Tibial nerve (tissue), 4 donors: ENCODE data around the gene DENND1A. TPM values are rescaled to one million over a fixed set of nuclear protein-coding genes. Genes with fewer than 3 reads are reported as not detected.
"Not testable (repeated sequence)": the region's sequence is repeated elsewhere in the genome, so short reads cannot be mapped to it uniquely, and the experiment has no call there.

Source experiments
- DNase-seq, 2 donors: peaks; one replicate each; pipeline ENCODE4 v3.0.0-alpha.2; 2019; ENCODE audit warnings: low spot score in 2 of 2
- H3K27ac ChIP-seq, 4 donors: fragments of 200-600 bp; sonication (generic) in 3 of 4; one replicate each; pipeline ENCODE4 v1.5.1; 2017 to 2019; ENCODE audit warnings: mild to moderate bottlenecking in 1 of 4
- H3K27me3 ChIP-seq, 2 donors: fragments of 200-600 bp; sonication (generic) in 1 of 2; one replicate each; pipeline versions ENCODE4 v1.5.1 to v1.6.0; 2017 to 2019
- H3K36me3 ChIP-seq, 3 donors: fragments of 200-600 bp; sonication (generic); one replicate each; pipeline ENCODE4 v1.5.1; 2018 to 2019
- H3K4me1 ChIP-seq, 4 donors: fragments of 200-600 bp; sonication (generic) in 3 of 4; one replicate each; pipeline ENCODE4 v1.5.1; 2017 to 2019
- H3K4me3 ChIP-seq, 4 donors: fragments of 200-600 bp; sonication (generic) in 3 of 4; one replicate each; pipeline ENCODE4 v1.5.1; 2017 to 2019; ENCODE audit warnings: mild to moderate bottlenecking in 1 of 4, moderate library complexity in 1 of 4
- H3K9me3 ChIP-seq, 4 donors: fragments of 200-600 bp; sonication (generic) in 3 of 4; one replicate each; pipeline ENCODE4 v1.5.1; 2017 to 2019
- CTCF ChIP-seq, 5 experiments: fragments of 200-600 bp in 3 of 5; fragments of 450-650 bp in 2 of 5; sonication (generic) in 3 of 5; IDR thresholded peaks; one replicate each; pipeline ENCODE4 v1.5.1; 2016 to 2019; ENCODE audit warnings: antibody characterized with exemption in 5 of 5, mild to moderate bottlenecking in 3 of 5, moderate library complexity in 2 of 5
- EP300 ChIP-seq, 2 donors: sonication (generic); formaldehyde crosslinking; IDR thresholded peaks; one replicate each; pipeline ENCODE4 v1.6.1; 2017; ENCODE audit warnings: antibody characterized with exemption in 2 of 2, mild to moderate bottlenecking in 1 of 2
- POLR2A ChIP-seq, 2 donors: fragments of 450-650 bp; IDR thresholded peaks; one replicate each; pipeline ENCODE4 v1.6.1; 2017; ENCODE audit warnings: antibody characterized with exemption in 2 of 2, mild to moderate bottlenecking in 2 of 2, moderate library complexity in 2 of 2
- WGBS, 2 donors: methylation state at CpG; one replicate each; pipeline ENCODE4 v1.1.5; 2018; 5-methylcytosine and 5-hydroxymethylcytosine counted together
- total RNA-seq, 4 donors: library from RNA; depleted of rRNA; stranded (reverse); fragments of >200 nt; gene quantifications; one replicate each; pipeline ENCODE4 v1.1.0, GENCODE V29; 2016

DENND1A gene
- total RNA-seq, 4 donors from 2014 or later, result 17.5 to 34.8 (median 20.1) TPM

GRCh38 chr9:123406016-123406415 is 523.9 kb downstream of the DENND1A start:
- Histone ChIP-seq H3K9me3 (no peaks in the 10 kb centered on the region), H3K36me3 (peaks cover 0 to 10% (median 0%) of the 10 kb centered on the region in 3 donors), H3K27ac (no peak overlapping the region), H3K27me3 (no peaks in the 10 kb centered on the region), H3K4me1 (peaks cover 0 to 14% (median 0%) of the 10 kb centered on the region in 4 donors), H3K4me3 (no peak overlapping the region)
- no peak for DNase-seq
- no peak for TF ChIP-seq EP300 (IDR thresholded peaks at IDR 0.05)
- TF ChIP-seq CTCF (IDR thresholded peaks at IDR 0.05), result no peak
- no peak for TF ChIP-seq POLR2A (IDR thresholded peaks at IDR 0.05)
- 90 to 98% methylated on average over 6 of the region's 6 CpGs for WGBS, 2 donors

GRCh38 chr9:123402981-123403509 is 526.9 kb downstream of the DENND1A start:
- Histone ChIP-seq H3K36me3 (peaks cover 0 to 11% (median 0%) of the 10 kb centered on the region in 3 donors), H3K27me3 (no peaks in the 10 kb centered on the region), H3K4me1 (peaks cover 0 to 14% (median 0%) of the 10 kb centered on the region in 4 donors), H3K27ac (no peak overlapping the region), H3K9me3 (no peaks in the 10 kb centered on the region), H3K4me3 (no peak overlapping the region)
- TF ChIP-seq CTCF (IDR thresholded peaks at IDR 0.05) (no peak), EP300 (IDR thresholded peaks at IDR 0.05) (no peak), POLR2A (IDR thresholded peaks at IDR 0.05) (no peak)
- DNase-seq, result no peak
- 45 to 73% methylated on average over 17 of the region's 17 CpGs for WGBS, 2 donors

- Histone ChIP-seq H3K36me3 (peaks cover 0 to 11% (median 0%) of the 10 kb centered on the region in 3 donors), H3K4me3 (no peak overlapping the region), H3K27ac (no peak overlapping the region), H3K4me1 (peaks cover 0 to 13% (median 0%) of the 10 kb centered on the region in 4 donors), H3K9me3 (no peaks in the 10 kb centered on the region), H3K27me3 (no peaks in the 10 kb centered on the region)
- WGBS, 2 donors, result 42 to 46% methylated on average over 9 of the region's 9 CpGs
- DNase-seq, result peak in 1 of 2 donors; percentile 19
- TF ChIP-seq POLR2A (IDR thresholded peaks at IDR 0.05) (no peak), CTCF (IDR thresholded peaks at IDR 0.05) (peak; percentile 37 to 69 (median 65))
These were observed 527.9 kb downstream of the DENND1A start for GRCh38 chr9:123401879-123402513.

GRCh38 chr9:123400926-123401503 is 528.9 kb downstream of the DENND1A start:
- TF ChIP-seq CTCF (IDR thresholded peaks at IDR 0.05) (no peak), EP300 (IDR thresholded peaks at IDR 0.05) (no peak), POLR2A (IDR thresholded peaks at IDR 0.05) (no peak)
- Histone ChIP-seq H3K4me3 (no peak overlapping the region), H3K27me3 (no peaks in the 10 kb centered on the region), H3K36me3 (peaks cover 0 to 14% (median 0%) of the 10 kb centered on the region in 3 donors), H3K4me1 (peaks cover 0 to 9% (median 0%) of the 10 kb centered on the region in 4 donors), H3K9me3 (no peaks in the 10 kb centered on the region), H3K27ac (no peak overlapping the region)
- DNase-seq, result no peak
- 75 to 82% methylated on average over 13 of the region's 13 CpGs for WGBS, 2 donors

- no peaks in the 10 kb centered on the region for H3K27me3 ChIP-seq
- H3K27ac ChIP-seq, result no peak overlapping the region
- H3K4me3 ChIP-seq, result no peak overlapping the region
- DNase-seq, result no peak
- peak in 2 of 5 experiments; percentile 9 to 19 for TF ChIP-seq CTCF (IDR thresholded peaks at IDR 0.05)
- no peak for TF ChIP-seq EP300 (IDR thresholded peaks at IDR 0.05)
- TF ChIP-seq POLR2A (IDR thresholded peaks at IDR 0.05), result no peak
- peaks cover 0 to 23% (median 0%) of the 10 kb centered on the region in 3 donors for H3K36me3 ChIP-seq
- H3K9me3 ChIP-seq, result no peaks in the 10 kb centered on the region
- 79 to 83% methylated on average over 9 to 11 of the region's 11 CpGs for WGBS, 2 donors
- H3K4me1 ChIP-seq, result peaks cover 0 to 9% (median 0%) of the 10 kb centered on the region in 4 donors
These were observed 530.0 kb downstream of the DENND1A start for GRCh38 chr9:123399803-123400378.

GRCh38 chr9:123398938-123399337 is 531.0 kb downstream of the DENND1A start:
- not testable (repeated sequence) for H3K4me1 ChIP-seq, H3K27ac ChIP-seq, H3K27me3 ChIP-seq, H3K9me3 ChIP-seq, H3K4me3 ChIP-seq, DNase-seq
- peaks cover 0 to 30% (median 0%) of the 10 kb centered on the region in 3 donors for H3K36me3 ChIP-seq
- 86 to 90% methylated on average over 13 to 14 of the region's 14 CpGs for WGBS, 2 donors
